Liver (tissue), 9 donors: ENCODE measurements around the gene BAG5. TPM values are rescaled to one million over a fixed set of nuclear protein-coding genes. Genes with fewer than 3 reads are reported as not detected.

Experiments
- DNase-seq: peaks from one replicate; pipeline ENCODE4 v3.0.0-alpha.2; 2017; ENCODE audit warnings: low spot score
- H3K27ac ChIP-seq, 2 donors: one replicate each; pipeline ENCODE4 v1.7.0; 2013; ENCODE audit warnings: inconsistent platforms in 2 of 2, low read length in 2 of 2, control low read depth in 1 of 2, low read depth in 1 of 2, mild to moderate bottlenecking in 1 of 2
- H3K27me3 ChIP-seq, 4 donors: one replicate each; pipeline versions ENCODE4 v1.6.1 to v1.7.0; 2013; ENCODE audit warnings: low read length in 3 of 4, inconsistent platforms in 1 of 4, mild to moderate bottlenecking in 1 of 4, moderate library complexity in 1 of 4; ENCODE audit not compliant: control insufficient read depth in 4 of 4, insufficient read depth in 4 of 4
- H3K36me3 ChIP-seq, 4 donors: one replicate each; pipeline versions ENCODE4 v1.6.1 to v1.7.0; 2013; ENCODE audit warnings: low read length in 3 of 4, mild to moderate bottlenecking in 3 of 4, low read depth in 1 of 4, moderate library complexity in 1 of 4; ENCODE audit not compliant: control insufficient read depth in 4 of 4, insufficient read depth in 3 of 4
- H3K4me1 ChIP-seq, 4 donors: one replicate each; pipeline versions ENCODE4 v1.6.1 to v1.7.0; 2013; ENCODE audit warnings: low read length in 3 of 4, mild to moderate bottlenecking in 3 of 4, moderate library complexity in 1 of 4; ENCODE audit not compliant: control insufficient read depth in 4 of 4, insufficient read depth in 4 of 4
- H3K4me3 ChIP-seq, 3 donors: one replicate each; pipeline versions ENCODE4 v1.6.1 to v1.7.0; 2013; ENCODE audit warnings: low read length in 3 of 3, control low read depth in 1 of 3, low read depth in 1 of 3, mild to moderate bottlenecking in 1 of 3
- H3K9ac ChIP-seq, 2 donors: one replicate each; pipeline ENCODE4 v1.7.0; 2013; ENCODE audit warnings: low read length in 2 of 2, mild to moderate bottlenecking in 2 of 2, moderate library complexity in 2 of 2, control low read depth in 1 of 2, low read depth in 1 of 2
- H3K9me3 ChIP-seq, 4 donors: one replicate each; pipeline versions ENCODE4 v1.6.1 to v1.7.0; 2013; ENCODE audit warnings: low read length in 3 of 4; ENCODE audit not compliant: control insufficient read depth in 4 of 4
- EGR1 ChIP-seq, 2 donors: IDR thresholded peaks; 2 replicates each; pipeline ENCODE4 v1.6.1; 2016 to 2018; ENCODE audit warnings: antibody characterized with exemption in 2 of 2, low read depth in 2 of 2
- FOXA2 ChIP-seq: IDR thresholded peaks from 2 replicates; pipeline ENCODE4 v1.6.1; 2016; ENCODE audit warnings: antibody characterized with exemption
- GABPA ChIP-seq, 2 donors: IDR thresholded peaks in 1 of 2; conservative IDR thresholded peaks in 1 of 2; 2 replicates each; pipeline ENCODE4 v1.6.1; 2016; ENCODE audit warnings: antibody characterized with exemption in 2 of 2, mild to moderate bottlenecking in 1 of 2, moderate library complexity in 1 of 2
- HNF4A ChIP-seq, 2 donors: conservative IDR thresholded peaks; 2 replicates each; pipeline ENCODE4 v1.6.1; 2016; ENCODE audit warnings: antibody characterized with exemption in 2 of 2, mild to moderate bottlenecking in 2 of 2
- HNF4G ChIP-seq: IDR thresholded peaks from 2 replicates; pipeline ENCODE4 v1.6.1; 2016; ENCODE audit warnings: antibody characterized with exemption
- JUND ChIP-seq, 2 donors: IDR thresholded peaks; 2 replicates each; pipeline ENCODE4 v1.6.1; 2016; ENCODE audit warnings: antibody characterized with exemption in 2 of 2
- NR2F2 ChIP-seq: IDR thresholded peaks from 2 replicates; pipeline ENCODE4 v1.6.1; 2016; ENCODE audit warnings: antibody characterized with exemption
- RAD21 ChIP-seq, 2 donors: IDR thresholded peaks; 2 replicates each; pipeline ENCODE4 v1.6.1; 2016; ENCODE audit warnings: antibody characterized with exemption in 2 of 2, mild to moderate bottlenecking in 2 of 2
- SP1 ChIP-seq: IDR thresholded peaks from 2 replicates; pipeline ENCODE4 v1.6.1; 2018; ENCODE audit warnings: antibody characterized with exemption, mild to moderate bottlenecking
- ZBTB33 ChIP-seq: IDR thresholded peaks from 2 replicates; pipeline ENCODE4 v1.6.1; 2016; ENCODE audit warnings: antibody characterized with exemption
- WGBS: extraction: QIAGEN DNeasy Blood & Tissue Kit; methylation state at CpG from one replicate; pipeline ENCODE4 v1.1.7; 2013; 5-methylcytosine and 5-hydroxymethylcytosine counted together
- polyA plus RNA-seq, 2 donors: library from polyadenylated mRNA; stranded (reverse) in 1 of 2; unstranded in 1 of 2; fragments of 200-250 nt in 1 of 2; fragments of >200 nt in 1 of 2; fragmentation: Nextera tagmentation in 1 of 2; extraction: Ambion mirVana in 1 of 2; gene quantifications; one replicate each; pipeline versions ENCODE4 v1.2.1 to v1.2.3, GENCODE V29; 2013 to 2015
- total RNA-seq, 2 donors: library from RNA; depleted of rRNA; stranded (reverse); fragments of >200 nt; gene quantifications; one replicate each; pipeline ENCODE4 v1.2.3, GENCODE V29; 2014
- TF ChIP-seq, protein P1 (sequence below): IDR thresholded peaks from 2 replicates; pipeline ENCODE4 v1.6.1; 2016; ENCODE audit warnings: antibody characterized with exemption
- TF ChIP-seq, protein P2 (sequence below): fragments of 150-350 bp; IDR thresholded peaks from 2 replicates; pipeline ENCODE4 v1.5.1; 2017; ENCODE audit warnings: improper control_type of control experiment, low read depth, low read length; ENCODE audit not compliant: missing input control
- donor health status: healthy.
- donor health status: healthy.
- donor health status: healthy.
- donor health status: healthy.
- donor health status: healthy.

BAG5 gene
- total and polyA plus RNA-seq, 4 donors, result 5.4 to 12.5 (median 8.8) TPM

DNA sequence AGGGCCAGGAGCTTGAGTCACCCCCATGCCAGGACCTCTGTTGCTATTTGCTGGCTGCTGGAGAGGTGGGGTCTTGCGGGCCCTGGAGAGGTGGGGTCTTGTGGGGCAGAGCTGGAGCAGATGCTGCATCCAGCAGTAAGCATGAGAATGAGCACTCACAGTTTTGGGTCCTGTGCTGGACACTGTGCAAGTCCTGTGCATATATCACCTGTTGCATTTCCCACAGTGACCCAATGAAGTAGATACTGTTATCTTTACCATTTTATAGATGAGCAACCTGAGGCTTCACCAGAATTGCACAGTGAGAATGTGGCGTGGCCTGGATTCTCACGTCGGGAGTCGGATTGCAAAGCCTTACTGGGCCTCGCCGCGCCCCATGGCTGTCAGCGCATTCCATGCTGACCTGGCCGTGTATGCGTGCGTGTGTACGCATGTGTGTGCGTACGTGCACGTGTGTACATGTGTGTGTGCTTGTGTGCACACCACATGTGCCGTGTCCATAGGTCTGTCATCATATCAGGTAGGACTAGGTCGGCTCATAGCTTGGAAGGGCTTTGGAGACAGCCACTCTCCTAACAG, 12.3 kb upstream of the BAG5 start:
- no peak for TF ChIP-seq HNF4G
- TF ChIP-seq, protein P1, sequence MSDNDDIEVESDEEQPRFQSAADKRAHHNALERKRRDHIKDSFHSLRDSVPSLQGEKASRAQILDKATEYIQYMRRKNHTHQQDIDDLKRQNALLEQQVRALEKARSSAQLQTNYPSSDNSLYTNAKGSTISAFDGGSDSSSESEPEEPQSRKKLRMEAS, result no peak
- TF ChIP-seq ZBTB33, result no peak
- TF ChIP-seq NR2F2, result no peak
- no peak for TF ChIP-seq EGR1 (IDR thresholded peaks at IDR 0.05; ENCODE audit: low read depth in 2 of 2)
- TF ChIP-seq GABPA (IDR thresholded peaks at IDR 0.05 in 1 of 2, conservative IDR thresholded peaks at IDR 0.05 in 1 of 2), result no peak
- H3K4me1 ChIP-seq, result peaks cover 2 to 16% (median 13%) of the 10 kb centered on the region in 4 donors
- 96% methylated on average over 18 of the region's 18 CpGs for WGBS
- DNase-seq, result no peak
- H3K27me3 ChIP-seq, result no peaks in the 10 kb centered on the region
- H3K9ac ChIP-seq, result no peak overlapping the region
- H3K4me3 ChIP-seq, result no peak overlapping the region
- no peak overlapping the region for H3K27ac ChIP-seq
- peaks cover 2 to 10% (median 4%) of the 10 kb centered on the region in 4 donors for H3K36me3 ChIP-seq
- H3K9me3 ChIP-seq, result no peaks in the 10 kb centered on the region

DNA sequence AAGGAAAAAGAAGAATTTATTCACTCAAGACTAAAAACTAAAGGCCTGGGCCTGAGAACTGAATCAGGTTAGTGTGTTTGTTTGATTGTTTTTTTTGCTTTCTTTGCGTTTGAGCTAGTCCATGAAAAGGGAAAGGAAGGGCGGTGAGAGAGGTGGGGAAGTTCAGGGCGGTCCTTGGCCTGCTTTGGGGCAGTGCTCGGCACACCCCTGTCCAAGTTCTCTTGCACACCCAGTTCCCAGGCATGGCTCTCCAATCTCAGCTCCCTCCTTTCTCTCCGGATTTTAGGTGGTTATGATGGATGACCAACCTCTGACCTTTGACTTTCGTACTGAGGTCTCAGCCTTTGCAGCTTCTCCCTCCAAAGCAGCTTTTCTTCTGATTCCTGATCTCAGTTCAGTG, 11.6 kb upstream of the BAG5 start:
- Histone ChIP-seq H3K4me1 (peaks cover 2 to 16% (median 13%) of the 10 kb centered on the region in 4 donors), H3K9ac (no peak overlapping the region), H3K27ac (no peak overlapping the region), H3K4me3 (no peak overlapping the region), H3K27me3 (no peaks in the 10 kb centered on the region), H3K36me3 (peaks cover 2 to 10% (median 4%) of the 10 kb centered on the region in 4 donors), H3K9me3 (no peaks in the 10 kb centered on the region)
- DNase-seq, result no peak
- WGBS, result 72% methylated on average over 6 of the region's 6 CpGs
- TF ChIP-seq GABPA (IDR thresholded peaks at IDR 0.05 in 1 of 2, conservative IDR thresholded peaks at IDR 0.05 in 1 of 2) (no peak), EGR1 (IDR thresholded peaks at IDR 0.05; ENCODE audit: low read depth in 2 of 2) (no peak)

GRCh38 chr14:103569408-103569807, 7.0 kb upstream of the BAG5 start:
- Histone ChIP-seq H3K9me3 (no peaks in the 10 kb centered on the region), H3K4me1 (peaks cover 0 to 6% (median 1%) of the 10 kb centered on the region in 4 donors), H3K27me3 (no peaks in the 10 kb centered on the region), H3K4me3 (no peak overlapping the region), H3K27ac (no peak overlapping the region), H3K9ac (no peak overlapping the region), H3K36me3 (peaks cover 0 to 7% (median 1%) of the 10 kb centered on the region in 4 donors)
- TF ChIP-seq RAD21 (IDR thresholded peaks at IDR 0.05) (no peak), HNF4A (conservative IDR thresholded peaks at IDR 0.05) (no peak), SP1 (no peak), FOXA2 (no peak), JUND (IDR thresholded peaks at IDR 0.05) (no peak), EGR1 (IDR thresholded peaks at IDR 0.05; ENCODE audit: low read depth in 2 of 2) (no peak)
- TF ChIP-seq, protein P2, sequence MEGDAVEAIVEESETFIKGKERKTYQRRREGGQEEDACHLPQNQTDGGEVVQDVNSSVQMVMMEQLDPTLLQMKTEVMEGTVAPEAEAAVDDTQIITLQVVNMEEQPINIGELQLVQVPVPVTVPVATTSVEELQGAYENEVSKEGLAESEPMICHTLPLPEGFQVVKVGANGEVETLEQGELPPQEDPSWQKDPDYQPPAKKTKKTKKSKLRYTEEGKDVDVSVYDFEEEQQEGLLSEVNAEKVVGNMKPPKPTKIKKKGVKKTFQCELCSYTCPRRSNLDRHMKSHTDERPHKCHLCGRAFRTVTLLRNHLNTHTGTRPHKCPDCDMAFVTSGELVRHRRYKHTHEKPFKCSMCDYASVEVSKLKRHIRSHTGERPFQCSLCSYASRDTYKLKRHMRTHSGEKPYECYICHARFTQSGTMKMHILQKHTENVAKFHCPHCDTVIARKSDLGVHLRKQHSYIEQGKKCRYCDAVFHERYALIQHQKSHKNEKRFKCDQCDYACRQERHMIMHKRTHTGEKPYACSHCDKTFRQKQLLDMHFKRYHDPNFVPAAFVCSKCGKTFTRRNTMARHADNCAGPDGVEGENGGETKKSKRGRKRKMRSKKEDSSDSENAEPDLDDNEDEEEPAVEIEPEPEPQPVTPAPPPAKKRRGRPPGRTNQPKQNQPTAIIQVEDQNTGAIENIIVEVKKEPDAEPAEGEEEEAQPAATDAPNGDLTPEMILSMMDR, result no peak
- 90% methylated on average over 11 of the region's 11 CpGs for WGBS
- DNase-seq, result no peak
